BLaER1 treated with 17β-estradiol and CSF1 and Interleukin-3, amounts not matched to agents 10 nM and 100 nM (cell line): ENCODE data around the gene INTS1.

Experiments used
- H3K27ac ChIP-seq, 11 experiments: shearing (Covaris generic); formaldehyde crosslinking; 2 replicates each; pipeline ENCODE4 v1.8.1; 2022
- H3K27me3 ChIP-seq, 11 experiments: shearing (Covaris generic); formaldehyde crosslinking; 2 replicates each; pipeline ENCODE4 v1.8.1; 2022
- H3K36me3 ChIP-seq, 11 experiments: shearing (Covaris generic); formaldehyde crosslinking; 2 replicates each; pipeline ENCODE4 v1.8.1; 2022
- H3K4me1 ChIP-seq, 10 experiments: shearing (Covaris generic); formaldehyde crosslinking; 2 replicates each; pipeline ENCODE4 v1.8.1; 2022
- H3K4me2 ChIP-seq, 11 experiments: shearing (Covaris generic); formaldehyde crosslinking; 2 replicates each; pipeline ENCODE4 v1.8.1; 2022
- H3K4me3 ChIP-seq, 10 experiments: shearing (Covaris generic); formaldehyde crosslinking; 2 replicates each; pipeline ENCODE4 v1.8.1; 2022
- H3K9ac ChIP-seq, 11 experiments: shearing (Covaris generic); formaldehyde crosslinking; 2 replicates each; pipeline ENCODE4 v1.8.1; 2022
- H3K9me3 ChIP-seq, 11 experiments: shearing (Covaris generic); formaldehyde crosslinking; replicated peaks in 1 of 11; 2 replicates each; pipeline ENCODE4 v1.8.1; 2022
- H4K20me1 ChIP-seq, 11 experiments: shearing (Covaris generic); formaldehyde crosslinking; 2 replicates each; pipeline ENCODE4 v1.8.1; 2022
- Cebpa-rat ChIP-seq, 11 experiments: shearing (Covaris generic); IDR thresholded peaks; 2 replicates each; pipeline ENCODE4 v1.8.1; 2022

INTS1 gene

GRCh38 chr7:1457949-1458682, 46.1 kb downstream of the INTS1 start:
- Histone ChIP-seq H3K27ac (peak overlapping the region in 5 of 11 experiments; percentile 50 to 72 (median 63); a peak in 10 of 22 replicates), H4K20me1 (peaks cover 0 to 47% (median 17%) of the 10 kb centered on the region in 11 experiments; a peak in 15 of 22 replicates), H3K4me2 (peak overlapping the region; percentile 94 to 100 (median 100)), H3K9me3 (no peaks in the 10 kb centered on the region), H3K9ac (peak overlapping the region; percentile 59 to 79 (median 76); a peak in 21 of 22 replicates), H3K27me3 (peaks cover 14 to 27% (median 24%) of the 10 kb centered on the region in 11 experiments), H3K36me3 (no peaks in the 10 kb centered on the region), H3K4me3 (peak overlapping the region; percentile 57 to 81 (median 70)), H3K4me1 (peaks cover 42 to 70% (median 52%) of the 10 kb centered on the region in 10 experiments)
- TF ChIP-seq Cebpa-rat (IDR thresholded peaks at IDR 0.05): no peak

- peak overlapping the region; percentile 94 to 100 (median 100) for H3K4me2 ChIP-seq
- peaks cover 14 to 27% (median 24%) of the 10 kb centered on the region in 11 experiments for H3K27me3 ChIP-seq
- H4K20me1 ChIP-seq: peaks cover 0 to 54% (median 17%) of the 10 kb centered on the region in 11 experiments; a peak in 15 of 22 replicates
- H3K9ac ChIP-seq: peak overlapping the region in 3 of 11 experiments; percentile 71 to 79 (median 74); a peak in 2 of 22 replicates
- no peaks in the 10 kb centered on the region for H3K9me3 ChIP-seq
- peaks cover 42 to 63% (median 51%) of the 10 kb centered on the region in 10 experiments for H3K4me1 ChIP-seq
- TF ChIP-seq Cebpa-rat (IDR thresholded peaks at IDR 0.05): no peak
- no peak overlapping the region for H3K4me3 ChIP-seq
- no peaks in the 10 kb centered on the region for H3K36me3 ChIP-seq
- H3K27ac ChIP-seq: no peak overlapping the region
Measured at GRCh38 chr7:1457059-1457948, 46.9 kb downstream of the INTS1 start.

- H3K36me3 ChIP-seq: no peaks in the 10 kb centered on the region
- TF ChIP-seq Cebpa-rat (IDR thresholded peaks at IDR 0.05): no peak
- H4K20me1 ChIP-seq: peaks cover 0 to 67% (median 19%) of the 10 kb centered on the region in 11 experiments; a peak in 16 of 22 replicates
- H3K9ac ChIP-seq: no peak overlapping the region
- H3K4me1 ChIP-seq: peaks cover 47 to 64% (median 58%) of the 10 kb centered on the region in 10 experiments
- H3K4me2 ChIP-seq: peak overlapping the region in 2 of 11 experiments; percentile 53 to 64; a peak in 1 of 22 replicates
- H3K27me3 ChIP-seq: peaks cover 14 to 27% (median 24%) of the 10 kb centered on the region in 11 experiments
- no peaks in the 10 kb centered on the region for H3K9me3 ChIP-seq
- no peak overlapping the region for H3K4me3 ChIP-seq
- H3K27ac ChIP-seq: no peak overlapping the region
Measured at GRCh38 chr7:1455955-1456354, 48.2 kb downstream of the INTS1 start.

GRCh38 chr7:1455241-1455939, 48.8 kb downstream of the INTS1 start:
- no peak overlapping the region for H3K9ac ChIP-seq
- TF ChIP-seq Cebpa-rat (IDR thresholded peaks at IDR 0.05): no peak
- no peaks in the 10 kb centered on the region for H3K9me3 ChIP-seq
- no peak overlapping the region for H3K4me3 ChIP-seq
- H3K4me1 ChIP-seq: peaks cover 43 to 65% (median 61%) of the 10 kb centered on the region in 10 experiments
- peak overlapping the region in 6 of 11 experiments; percentile 8 to 64 (median 39); a peak in 10 of 22 replicates for H3K4me2 ChIP-seq
- H3K27ac ChIP-seq: no peak overlapping the region
- H4K20me1 ChIP-seq: peaks cover 0 to 72% (median 19%) of the 10 kb centered on the region in 11 experiments; a peak in 16 of 22 replicates
- H3K36me3 ChIP-seq: no peaks in the 10 kb centered on the region
- peaks cover 14 to 27% (median 24%) of the 10 kb centered on the region in 11 experiments for H3K27me3 ChIP-seq

- H3K27me3 ChIP-seq: peaks cover 14 to 27% (median 24%) of the 10 kb centered on the region in 11 experiments
- H3K36me3 ChIP-seq: no peaks in the 10 kb centered on the region
- peak overlapping the region in 1 of 11 experiments; percentile 19; a peak in 1 of 22 replicates for H3K9ac ChIP-seq
- no peak overlapping the region for H3K27ac ChIP-seq
- H3K4me3 ChIP-seq: no peak overlapping the region
- peaks cover 38 to 62% (median 57%) of the 10 kb centered on the region in 10 experiments for H3K4me1 ChIP-seq
- TF ChIP-seq Cebpa-rat (IDR thresholded peaks at IDR 0.05): no peak
- peak overlapping the region in 8 of 11 experiments; percentile 8 to 64 (median 24); a peak in 15 of 22 replicates for H3K4me2 ChIP-seq
- peaks cover 0 to 81% (median 19%) of the 10 kb centered on the region in 11 experiments; a peak in 16 of 22 replicates for H4K20me1 ChIP-seq
- H3K9me3 ChIP-seq: no peaks in the 10 kb centered on the region
Measured at GRCh38 chr7:1454542-1454941, 49.6 kb downstream of the INTS1 start.

- 0 out of 22 replicates have a peak overlapping the region, but pooled peaks of 1 of the 11 experiments have one; percentile 2 for H3K9ac ChIP-seq
- H3K4me1 ChIP-seq: peaks cover 19 to 42% (median 36%) of the 10 kb centered on the region in 10 experiments
- H3K27me3 ChIP-seq: peaks cover 4 to 8% (median 6%) of the 10 kb centered on the region in 11 experiments; a peak in 16 of 22 replicates
- H3K9me3 ChIP-seq: no peaks in the 10 kb centered on the region
- no peak overlapping the region for H3K27ac ChIP-seq
- no peak for TF ChIP-seq Cebpa-rat (IDR thresholded peaks at IDR 0.05)
- peaks cover 0 to 66% (median 6%) of the 10 kb centered on the region in 11 experiments; a peak in 13 of 22 replicates for H4K20me1 ChIP-seq
- no peaks in the 10 kb centered on the region for H3K36me3 ChIP-seq
- H3K4me3 ChIP-seq: no peak overlapping the region
- peak overlapping the region in 5 of 11 experiments; percentile 49 to 74 (median 59); a peak in 3 of 22 replicates for H3K4me2 ChIP-seq
Measured at GRCh38 chr7:1452205-1452604, 52.0 kb downstream of the INTS1 start.

- Histone ChIP-seq H3K27ac (no peak overlapping the region), H3K36me3 (no peaks in the 10 kb centered on the region), H3K27me3 (no peaks in the 10 kb centered on the region), H3K4me3 (no peak overlapping the region), H3K9me3 (no peaks in the 10 kb centered on the region), H4K20me1 (peaks cover 0 to 54% (median 5%) of the 10 kb centered on the region in 11 experiments; a peak in 10 of 22 replicates), H3K4me2 (peak overlapping the region in 8 of 11 experiments; percentile 39 to 74 (median 54); a peak in 14 of 22 replicates), H3K4me1 (peaks cover 14 to 34% (median 29%) of the 10 kb centered on the region in 10 experiments; a peak in 19 of 20 replicates), H3K9ac (peak overlapping the region in 4 of 11 experiments; percentile 9 to 44 (median 34); a peak in 5 of 22 replicates)
- no peak for TF ChIP-seq Cebpa-rat (IDR thresholded peaks at IDR 0.05)
Measured at GRCh38 chr7:1450987-1451386, 53.2 kb downstream of the INTS1 start.

- no peaks in the 10 kb centered on the region for H3K36me3 ChIP-seq
- H3K9me3 ChIP-seq: no peaks in the 10 kb centered on the region
- H3K27ac ChIP-seq: no peak overlapping the region
- H3K9ac ChIP-seq: peak overlapping the region in 5 of 11 experiments; percentile 9 to 44 (median 24); a peak in 4 of 22 replicates
- peaks cover 11 to 33% (median 25%) of the 10 kb centered on the region in 10 experiments; a peak in 19 of 20 replicates for H3K4me1 ChIP-seq
- H3K4me2 ChIP-seq: peak overlapping the region in 7 of 11 experiments; percentile 39 to 74 (median 54); a peak in 10 of 22 replicates
- no peak overlapping the region for H3K4me3 ChIP-seq
- peaks cover 0 to 49% (median 5%) of the 10 kb centered on the region in 11 experiments; a peak in 10 of 22 replicates for H4K20me1 ChIP-seq
- no peak for TF ChIP-seq Cebpa-rat (IDR thresholded peaks at IDR 0.05)
- H3K27me3 ChIP-seq: no peaks in the 10 kb centered on the region
Measured at GRCh38 chr7:1450431-1450830, 53.8 kb downstream of the INTS1 start.
